Measurements from ENCODE around the gene PTH2.

GRCh38 chr19:49447485-49448431 lies 24.5 kb upstream of the PTH2 start:
- TF ChIP-seq CTCF (optimal IDR thresholded peaks at IDR 0.05 in 1 of 3, IDR thresholded peaks at IDR 0.05 in 1 of 3, conservative IDR thresholded peaks at IDR 0.05 in 1 of 3; ENCODE audit: extremely low read depth in 1 of 3, insufficient read depth in 2 of 3, low read length in 3 of 3): no peak
- TF ChIP-seq EZH2 (IDR thresholded peaks at IDR 0.05; ENCODE audit: low read length): no peak

Data from keratinocyte (primary cell).